Measurements from ENCODE around the gene ELMO2. TPM values are rescaled to one million over a fixed set of nuclear protein-coding genes. Genes with fewer than 3 reads are reported as not detected.

The ELMO2 gene
- total RNA-seq, 1 donor from 2014 or later, result 77.5 TPM

- peaks cover 3% of the 10 kb centered on the region for H3K27me3 ChIP-seq
- no peak for TF ChIP-seq CTCF (IDR thresholded peaks at IDR 0.05)
- no peak for DNase-seq (ENCODE audit: low spot score in 2 of 2)
Observed at GRCh38 chr20:46341074-46342009, 65.1 kb downstream of the ELMO2 start.

GRCh38 chr20:46339037-46339436 is 67.4 kb downstream of the ELMO2 start:
- no peak overlapping the region for H3K27ac ChIP-seq
- no peak for TF ChIP-seq CTCF (IDR thresholded peaks at IDR 0.05)
- H3K27me3 ChIP-seq, result peaks cover 3% of the 10 kb centered on the region
- no peaks in the 10 kb centered on the region for H3K9me3 ChIP-seq
- DNase-seq (ENCODE audit: low spot score in 2 of 2), result no peak
- no peak overlapping the region for H3K4me3 ChIP-seq
- intact Hi-C loops (cut with DNase I), result no loop called here
- peaks cover 0 to 5% of the 10 kb centered on the region in 2 donors for H3K4me1 ChIP-seq
- no peaks in the 10 kb centered on the region for H3K36me3 ChIP-seq

More at GRCh38 chr20:46341074-46342009, 65.1 kb downstream of the ELMO2 start:
- no peaks in the 10 kb centered on the region for H3K9me3 ChIP-seq
- no peak overlapping the region for H3K4me3 ChIP-seq
- intact Hi-C loops (cut with DNase I), result loop anchor here (5.0 kb wide), 1 partner anchor 49 kb away; no protein-coding TSS in a partner anchor
- H3K27ac ChIP-seq, result no peak overlapping the region
- H3K4me1 ChIP-seq, result peaks cover 0 to 5% of the 10 kb centered on the region in 2 donors
- no peaks in the 10 kb centered on the region for H3K36me3 ChIP-seq

GRCh38 chr20:46336735-46337134 is 69.7 kb downstream of the ELMO2 start:
- intact Hi-C loops (cut with DNase I), result no loop called here
- no peaks in the 10 kb centered on the region for H3K27me3 ChIP-seq
- no peak for TF ChIP-seq CTCF (IDR thresholded peaks at IDR 0.05)

GRCh38 chr20:46334303-46334904 is 72.0 kb downstream of the ELMO2 start:
- Histone ChIP-seq H3K9me3 (no peaks in the 10 kb centered on the region), H3K36me3 (no peaks in the 10 kb centered on the region), H3K27ac (no peak overlapping the region), H3K27me3 (peaks cover 10% of the 10 kb centered on the region), H3K4me1 (no peaks in the 10 kb centered on the region), H3K4me3 (no peak overlapping the region)
- intact Hi-C loops (cut with DNase I), result no loop called here
- no peak for TF ChIP-seq CTCF (IDR thresholded peaks at IDR 0.05)
- no peak for DNase-seq (ENCODE audit: low spot score in 2 of 2)

More at GRCh38 chr20:46336735-46337134, 69.7 kb downstream of the ELMO2 start:
- no peak overlapping the region for H3K4me3 ChIP-seq
- H3K36me3 ChIP-seq, result no peaks in the 10 kb centered on the region
- no peaks in the 10 kb centered on the region for H3K4me1 ChIP-seq
- H3K9me3 ChIP-seq, result no peaks in the 10 kb centered on the region
- no peak for DNase-seq (ENCODE audit: low spot score in 2 of 2)
- no peak overlapping the region for H3K27ac ChIP-seq

GRCh38 chr20:46333161-46333991 is 73.0 kb downstream of the ELMO2 start:
- Histone ChIP-seq H3K4me3 (no peak overlapping the region), H3K36me3 (no peaks in the 10 kb centered on the region), H3K27ac (no peak overlapping the region), H3K4me1 (no peaks in the 10 kb centered on the region), H3K9me3 (no peaks in the 10 kb centered on the region), H3K27me3 (peaks cover 10% of the 10 kb centered on the region)
- intact Hi-C loops (cut with DNase I), result no loop called here
- no peak for TF ChIP-seq CTCF (IDR thresholded peaks at IDR 0.05)
- DNase-seq (ENCODE audit: low spot score in 2 of 2), result no peak
